HS-5 (cell line): Measurements from ENCODE around the gene ANKRD6.
"Not testable (repeated sequence)": the region's sequence is repeated elsewhere in the genome, so short reads cannot be mapped to it uniquely, and the experiment has no call there.

Experiments
- DNase-seq: peaks from one replicate; pipeline ENCODE4 v3.0.0-alpha.2; 2012; ENCODE audit warnings: low read depth

ANKRD6 gene

DNA sequence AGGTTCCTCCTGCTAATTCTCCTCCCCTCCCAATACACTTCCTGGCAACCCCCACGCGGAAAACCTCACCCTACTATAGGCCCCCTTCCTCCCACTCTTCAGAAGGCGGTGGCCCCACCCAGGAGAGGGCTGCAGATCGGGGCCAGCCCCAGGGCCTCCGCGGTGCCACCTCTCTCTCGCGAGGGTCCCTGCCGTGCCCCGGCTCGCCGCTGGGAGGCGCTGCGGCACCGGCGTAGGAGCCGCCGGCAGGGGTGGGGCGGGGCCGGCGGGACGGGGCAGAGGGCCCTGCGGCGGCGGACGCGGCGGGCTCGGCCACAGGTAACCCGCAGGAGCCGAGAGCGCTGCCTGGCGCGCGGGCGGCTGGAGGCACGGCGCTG, at the start of gene ANKRD6:
Gene ANKRD6, plus strand, starts transcription at position 278 of the 377 bp plus-strand sequence. CDS start 133,825 bp downstream, outside the sequence.
- no peak for DNase-seq

- DNase-seq, result peak; percentile 55
These were observed 47.7 kb upstream of the ANKRD6 start for GRCh38 chr6:89385156-89385667.

DNA sequence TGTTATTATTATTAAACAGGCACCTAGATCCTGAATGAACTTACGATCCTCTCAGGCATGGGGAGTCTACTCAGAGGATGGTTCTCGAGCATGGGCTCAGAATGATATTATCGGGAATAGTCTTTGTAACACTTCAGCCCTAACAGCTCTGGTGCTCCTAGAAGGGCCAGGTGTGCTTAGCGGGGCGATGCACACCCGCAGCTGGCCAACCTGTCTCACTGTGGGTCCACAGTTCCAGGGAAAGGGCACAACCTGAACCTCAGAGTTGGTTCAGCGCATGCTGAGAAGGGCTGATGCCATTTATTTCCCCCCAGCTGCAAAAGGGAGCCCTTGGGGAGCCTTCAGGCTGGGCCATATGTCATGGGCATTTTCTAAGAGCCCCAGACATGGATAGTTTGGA, 47.1 kb upstream of the ANKRD6 start:
- DNase-seq, result no peak

DNA sequence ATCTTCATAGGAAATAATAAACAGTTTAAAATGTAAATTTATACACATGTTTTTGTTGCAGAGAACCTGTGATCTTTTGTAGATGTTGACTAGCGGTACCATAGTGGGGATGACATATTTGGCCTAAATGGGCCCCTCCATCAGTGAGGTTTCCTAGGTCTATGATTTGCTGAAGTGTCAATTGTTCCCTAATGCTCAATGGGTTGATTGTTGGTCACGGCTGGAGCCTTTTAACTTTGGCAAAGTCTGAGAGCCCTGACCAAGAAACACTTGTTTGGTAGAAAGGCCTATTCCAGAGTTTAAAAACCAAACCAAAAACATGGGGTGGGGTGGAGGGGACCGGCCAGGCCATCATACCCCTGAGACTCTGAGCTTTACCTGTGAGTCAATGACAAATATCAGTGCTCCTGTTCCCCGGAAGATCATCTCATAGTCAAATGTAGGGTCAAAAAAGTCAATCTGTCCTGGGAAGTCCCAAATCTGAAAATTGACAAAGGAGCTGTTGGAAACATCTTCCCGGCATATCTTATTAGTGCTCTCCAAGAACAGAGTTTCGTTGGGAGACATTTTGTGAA, 45.9 kb upstream of the ANKRD6 start:
- no peak for DNase-seq

GRCh38 chr6:89387516-89388201, 45.3 kb upstream of the ANKRD6 start:
- DNase-seq, result no peak

DNA sequence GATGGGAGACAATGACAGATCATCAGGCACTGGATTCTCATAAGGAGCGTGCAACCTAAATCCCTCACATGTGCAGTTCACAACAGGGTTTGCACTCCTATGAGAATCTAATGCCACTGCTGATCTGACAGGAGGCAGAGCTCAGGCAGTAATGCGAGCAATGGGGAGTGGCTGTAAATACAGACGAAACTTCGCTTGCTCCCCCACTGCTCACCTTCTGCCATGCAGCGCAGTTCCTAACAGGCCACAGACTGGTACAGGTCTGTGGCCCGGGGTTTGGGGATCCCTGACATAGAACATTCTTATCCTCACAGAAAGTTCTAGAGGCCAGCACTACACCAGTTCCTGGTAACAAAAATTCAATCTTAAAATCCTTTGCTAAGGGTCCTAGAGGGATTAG, 44.1 kb upstream of the ANKRD6 start:
- no peak for DNase-seq

GRCh38 chr6:89392823-89393222, 40.1 kb upstream of the ANKRD6 start:
- DNase-seq, result no peak

DNA sequence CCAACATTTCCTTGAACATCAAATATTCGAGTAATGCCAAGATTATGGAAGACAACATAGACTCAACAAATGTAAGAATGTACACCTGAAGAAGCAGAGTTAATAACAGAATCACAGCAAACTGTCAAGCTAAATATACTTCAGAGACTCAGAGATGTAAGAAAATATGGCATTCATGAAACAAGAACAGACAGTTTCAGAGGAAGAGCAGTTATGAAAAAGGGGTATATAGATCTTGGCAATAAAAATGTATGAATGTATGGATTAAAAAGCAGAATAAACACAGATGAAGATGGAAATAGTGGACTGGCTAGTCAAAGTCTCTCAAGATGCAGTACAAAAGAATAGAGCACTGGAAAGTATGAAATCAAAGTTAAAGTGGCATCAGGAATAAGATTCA, 39.3 kb upstream of the ANKRD6 start:
- no peak for DNase-seq

DNA sequence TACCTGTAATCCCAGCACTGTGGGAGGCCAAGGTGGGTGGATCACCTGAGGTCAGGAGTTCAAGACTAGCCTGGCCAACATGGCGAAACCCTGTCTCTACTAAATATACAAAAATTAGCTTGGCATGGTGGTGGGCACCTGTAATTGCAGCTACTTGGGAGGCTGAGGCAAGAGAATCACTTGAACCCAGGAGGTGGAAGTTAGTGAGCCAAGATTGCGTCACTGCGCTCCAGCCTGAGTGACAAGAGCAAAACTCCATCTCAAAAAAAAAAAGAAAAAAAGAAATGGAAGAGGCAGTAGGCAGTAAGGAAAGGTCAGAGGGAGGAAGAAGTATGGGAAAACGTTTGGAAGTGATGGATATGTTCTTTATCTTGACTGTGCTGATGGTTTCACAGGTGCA, 35.1 kb upstream of the ANKRD6 start:
- not testable (repeated sequence) for DNase-seq

GRCh38 chr6:89398762-89399525, 34.0 kb upstream of the ANKRD6 start:
- no peak for DNase-seq

DNA sequence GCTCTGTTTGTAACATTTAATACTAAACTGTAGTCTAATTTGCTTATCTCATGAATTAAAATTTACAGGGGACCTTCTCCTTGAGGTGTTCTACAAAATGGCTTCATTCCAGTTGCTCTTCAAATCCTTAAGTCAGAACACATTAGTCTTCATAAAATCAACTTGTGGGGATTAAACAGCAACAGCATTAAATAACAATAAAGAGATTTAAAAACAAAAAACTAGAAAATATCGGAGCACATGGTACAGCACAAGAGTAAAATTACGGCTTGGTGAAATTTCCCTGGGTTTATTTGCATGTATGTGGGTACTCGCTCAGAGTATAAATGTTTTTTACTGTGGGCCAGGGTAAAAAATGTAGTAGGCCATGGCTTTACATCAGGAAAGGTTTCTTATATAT, 32.9 kb upstream of the ANKRD6 start:
- DNase-seq, result no peak

- DNase-seq, result no peak
These were observed 32.0 kb upstream of the ANKRD6 start for GRCh38 chr6:89400912-89401399.

DNA sequence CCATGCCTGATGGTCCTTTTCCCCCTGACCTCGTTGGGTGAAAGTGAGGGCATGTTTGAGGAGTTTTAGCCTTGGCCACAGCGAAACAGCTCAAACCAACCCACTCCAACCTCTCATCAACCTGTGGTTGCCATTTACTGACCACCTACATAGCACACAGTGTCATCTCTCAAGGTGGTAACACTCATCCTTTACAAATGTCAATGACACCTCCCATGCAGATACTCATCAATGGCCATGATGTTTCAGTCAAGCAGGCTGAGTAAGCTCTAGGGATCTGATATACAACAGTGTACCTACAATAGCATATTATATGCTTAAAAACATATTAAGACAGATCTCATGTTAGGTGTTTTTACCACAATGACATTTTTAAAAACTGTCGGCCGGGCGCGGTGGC, 30.2 kb upstream of the ANKRD6 start:
- DNase-seq, result no peak

DNA sequence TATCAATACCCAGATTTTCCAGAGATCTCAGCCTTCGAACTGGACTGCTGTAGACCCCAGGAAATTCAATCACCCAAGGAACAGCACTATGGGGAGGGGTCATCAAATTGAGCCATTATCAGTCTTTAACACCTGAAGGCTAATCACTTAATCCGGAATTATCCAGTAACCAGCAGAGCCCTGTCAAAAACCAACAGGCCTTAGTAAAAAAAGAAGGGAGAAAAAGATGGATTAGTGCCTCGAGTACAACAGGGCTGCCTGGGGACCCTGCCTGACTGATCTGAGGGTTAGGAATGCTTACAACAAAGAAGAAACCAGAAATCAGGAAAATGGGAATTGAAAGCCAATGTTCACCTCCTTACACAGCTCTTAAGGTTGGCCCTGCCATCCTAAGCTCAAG, 28.4 kb upstream of the ANKRD6 start:
- no peak for DNase-seq

DNA sequence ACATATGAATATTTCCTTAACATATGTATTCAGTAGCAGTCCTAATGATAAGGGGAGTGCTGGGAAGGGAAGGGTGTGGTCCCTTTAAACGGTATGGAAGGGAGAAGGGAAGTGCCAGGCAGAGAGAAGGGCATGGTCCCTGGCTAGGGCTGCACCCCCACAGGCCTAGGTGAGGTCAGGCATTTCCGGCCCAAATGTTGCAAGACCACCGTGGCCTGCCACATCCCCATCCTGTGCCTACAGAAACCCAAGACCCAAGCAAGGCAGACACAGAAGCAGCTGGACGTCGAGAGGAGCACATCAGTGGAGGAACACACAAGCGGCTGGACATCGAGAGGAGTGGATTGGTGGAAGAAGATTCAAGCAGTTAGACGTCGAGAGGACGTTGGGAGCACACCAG, 26.8 kb upstream of the ANKRD6 start:
- DNase-seq, result no peak

GRCh38 chr6:89409461-89410035, 23.4 kb upstream of the ANKRD6 start:
- DNase-seq, result no peak

- DNase-seq, result no peak
These were observed 22.7 kb upstream of the ANKRD6 start for GRCh38 chr6:89410231-89410761.

- no peak for DNase-seq
These were observed 22.2 kb upstream of the ANKRD6 start for GRCh38 chr6:89410788-89411144.

DNA sequence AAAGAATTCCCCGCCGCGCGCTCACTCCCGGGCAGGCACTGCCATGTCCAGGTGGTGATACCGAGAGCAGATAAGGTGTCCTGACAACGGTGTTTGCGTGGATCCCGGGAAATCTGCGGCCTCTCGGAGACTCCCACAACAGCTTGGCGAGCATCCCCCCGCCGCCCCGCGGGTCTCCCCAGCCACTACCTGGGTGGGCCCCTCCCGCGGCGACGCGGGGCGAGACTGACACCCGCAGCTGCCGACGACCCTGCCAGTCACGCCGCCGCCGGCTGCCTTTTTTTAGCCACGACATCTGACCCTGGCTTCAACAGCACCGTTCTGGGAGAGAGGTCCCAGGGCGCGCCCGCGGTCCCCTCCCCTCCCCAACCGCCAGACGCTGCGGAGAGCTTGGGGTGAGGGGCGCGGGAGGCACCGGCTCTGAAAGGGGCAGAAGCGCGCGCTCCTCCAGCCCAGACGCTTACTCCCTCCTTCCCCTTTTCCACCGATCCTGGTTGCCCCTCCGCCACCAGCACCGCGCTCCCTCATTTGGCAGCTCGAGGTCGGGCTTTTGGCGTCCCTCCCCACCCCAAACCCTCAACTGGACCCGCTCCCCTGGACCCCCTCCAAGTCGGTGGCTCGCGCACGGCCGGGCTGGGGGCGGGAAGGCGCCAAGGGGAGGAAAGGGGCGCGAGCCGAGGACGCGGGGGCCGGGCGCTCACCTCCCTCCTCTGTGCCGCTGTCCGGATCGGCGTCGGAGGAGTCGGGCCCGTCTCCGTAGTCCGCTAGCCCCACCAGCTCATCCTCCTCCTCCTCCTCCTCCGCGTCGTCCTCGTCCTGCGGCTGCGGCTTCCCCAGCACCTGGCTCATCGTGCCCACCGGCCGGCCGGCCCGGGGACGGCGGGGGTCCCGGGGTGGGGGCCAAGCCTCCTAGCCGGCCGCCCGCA, 21.5 kb upstream of the ANKRD6 start:
- no peak for DNase-seq

DNA sequence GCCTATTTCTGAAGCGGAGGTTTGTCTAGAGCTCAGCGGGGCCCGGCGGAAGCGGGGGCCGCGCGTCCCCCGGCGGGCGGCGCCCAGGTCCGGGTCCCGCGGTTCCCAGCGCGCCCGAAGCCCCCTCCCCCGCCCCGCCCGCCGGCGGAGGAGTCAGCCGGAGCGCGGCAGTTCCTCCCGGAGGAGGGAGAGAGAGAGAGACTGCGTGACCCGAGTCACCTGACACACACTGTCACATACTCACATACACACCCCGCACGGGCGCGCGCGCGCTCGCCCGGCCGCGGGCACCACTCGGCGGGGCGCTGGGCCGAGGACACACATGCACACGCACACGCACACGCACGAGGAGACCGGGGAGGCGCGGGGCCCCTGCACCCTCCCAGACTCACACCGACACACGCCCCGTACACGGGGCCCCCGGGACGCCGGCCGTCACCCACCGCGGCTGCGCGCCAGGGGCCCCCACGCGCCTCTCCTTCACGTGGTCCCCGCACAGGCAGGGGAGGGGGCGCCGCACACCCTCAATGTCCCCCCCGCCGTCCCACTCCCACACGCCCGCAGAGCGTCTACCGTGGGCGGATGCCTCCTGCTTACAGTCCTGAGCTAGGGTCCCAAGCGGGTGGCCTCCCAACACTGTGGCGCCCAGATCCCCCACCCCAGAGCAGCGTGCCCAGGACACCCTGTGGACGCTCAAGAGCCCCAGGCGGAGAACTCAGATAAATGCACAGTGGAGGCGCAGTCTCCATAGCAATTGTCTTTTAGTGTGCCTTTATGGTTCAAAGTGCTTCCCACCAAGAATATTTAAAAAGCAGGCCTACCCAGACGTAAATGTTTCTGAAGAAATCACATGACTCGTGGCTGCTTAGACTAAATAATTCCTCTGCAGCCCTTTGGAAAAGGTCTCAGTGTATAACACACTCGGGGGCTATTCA, 20.6 kb upstream of the ANKRD6 start, which contains the start of gene RRAGD:
Gene RRAGD, minus strand, starts transcription at position 203 of the 935 bp plus-strand sequence. CDS start 280 bp downstream, outside the sequence.
- no peak for DNase-seq
